Glomerular visceral epithelial cell (primary cell): ENCODE data around the gene EXT2.

Source experiments
- DNase-seq: peaks from one replicate; pipeline ENCODE4 v3.0.0-alpha.2; 2016; ENCODE audit errors: extremely low spot score

Gene EXT2

GRCh38 chr11:44199816-44200215, 104.3 kb downstream of the EXT2 start:
- DNase-seq, result no peak

DNA sequence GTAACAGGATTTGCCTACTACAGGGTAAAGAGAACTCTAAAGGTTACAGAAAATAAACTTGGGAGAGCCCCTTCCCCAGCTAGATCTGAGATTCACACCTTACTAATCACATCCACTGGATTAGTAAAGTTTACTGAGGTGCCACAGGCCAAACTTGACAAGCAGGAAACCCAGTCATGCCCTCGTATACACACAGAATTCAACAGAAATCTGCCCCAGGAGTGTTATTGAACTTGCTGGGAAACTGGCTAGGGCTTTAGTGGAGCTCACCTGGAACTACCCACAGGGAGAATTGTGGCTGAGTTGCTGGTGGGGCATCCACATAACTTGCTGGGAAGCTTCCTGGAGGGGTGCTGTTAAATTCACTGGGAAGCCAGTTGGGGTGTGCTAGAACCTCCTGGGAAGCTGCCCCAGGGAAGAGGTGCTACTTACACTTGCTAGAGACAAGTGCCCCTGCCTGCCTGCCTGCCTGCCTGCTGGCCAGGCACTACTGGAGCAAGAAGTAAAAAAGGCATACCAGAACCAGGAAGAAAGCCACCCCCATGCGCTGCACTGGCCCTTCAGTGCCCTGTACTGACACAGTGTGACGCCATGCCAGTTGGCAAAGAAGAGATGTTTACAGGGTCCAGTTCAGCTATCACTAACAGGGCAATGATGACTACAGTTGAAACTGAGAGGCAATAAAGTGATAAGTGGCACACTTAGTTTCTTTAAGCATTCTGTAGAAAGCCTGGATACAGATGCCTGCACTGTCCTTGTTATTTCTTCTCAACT, 108.0 kb downstream of the EXT2 start:
- no peak for DNase-seq

DNA sequence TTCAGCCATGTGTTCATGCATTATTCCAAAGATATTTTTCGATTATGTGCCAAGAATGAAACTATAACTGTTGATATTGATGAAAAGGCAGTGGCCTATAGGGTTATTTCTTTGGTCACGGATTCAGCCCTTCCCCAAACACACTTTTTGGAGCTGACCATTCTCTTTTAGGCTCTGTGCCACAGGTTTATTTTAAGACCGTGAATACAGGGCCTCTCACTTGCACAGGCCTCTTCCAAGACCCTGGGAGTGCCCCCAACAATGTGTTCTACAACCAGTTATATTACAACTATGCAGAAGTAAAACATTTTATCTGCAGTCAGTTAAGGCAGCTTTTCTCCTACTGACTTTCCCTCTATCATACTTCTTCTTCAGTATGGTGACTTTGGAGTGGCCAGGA, 109.9 kb downstream of the EXT2 start:
- no peak for DNase-seq

GRCh38 chr11:44205836-44206235, 110.4 kb downstream of the EXT2 start:
- no peak for DNase-seq

DNA sequence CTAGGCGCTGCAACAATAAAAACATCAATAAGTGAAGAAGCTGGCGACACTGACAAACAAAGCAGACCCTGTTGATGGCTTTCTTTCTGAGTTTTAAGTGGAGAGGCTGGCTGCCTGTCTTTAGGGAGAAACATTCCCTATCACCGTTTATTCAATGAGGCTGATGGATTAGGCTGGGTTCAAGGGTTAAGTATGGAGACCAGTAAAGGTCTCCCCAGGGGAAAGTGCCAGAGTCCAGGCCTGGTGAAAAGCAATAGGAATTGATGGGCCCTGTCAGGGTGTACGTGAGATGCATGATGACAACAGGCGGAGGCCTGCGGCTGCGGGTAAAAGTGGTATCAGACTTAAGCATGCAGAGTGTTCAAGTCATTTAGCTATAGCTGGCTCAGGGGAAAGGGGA, 111.8 kb downstream of the EXT2 start:
- no peak for DNase-seq

DNA sequence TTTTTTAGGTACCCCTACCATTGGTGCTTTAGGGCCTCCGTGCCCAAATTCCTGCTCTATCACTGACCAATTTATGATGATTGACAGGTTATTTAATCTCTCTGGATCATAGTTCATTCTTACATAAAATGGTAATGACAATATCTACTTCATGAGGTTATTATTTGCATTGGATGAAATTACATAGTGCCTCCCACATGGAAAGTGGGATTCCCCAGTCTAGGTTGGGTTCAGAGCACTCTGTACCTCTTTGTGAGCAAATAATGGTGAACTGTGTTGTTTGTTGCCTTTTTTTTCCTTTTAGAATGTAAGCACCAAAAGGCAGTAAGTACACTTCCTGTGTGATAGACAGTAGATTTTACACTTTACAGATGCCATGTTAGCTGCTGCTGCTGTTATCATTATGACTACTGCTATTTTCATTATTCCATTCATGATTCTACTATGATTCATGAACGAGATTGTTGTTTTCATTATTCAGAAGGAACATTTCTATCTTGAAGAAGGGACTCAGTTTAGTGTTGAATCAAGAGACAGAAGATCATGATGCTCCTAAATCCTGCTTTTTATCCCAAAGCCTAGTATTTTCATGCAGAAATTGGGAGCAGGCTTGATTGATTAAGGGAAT, 113.6 kb downstream of the EXT2 start:
- no peak for DNase-seq

- DNase-seq, result no peak
Observed at GRCh38 chr11:44212128-44212527, 116.7 kb downstream of the EXT2 start.

GRCh38 chr11:44213148-44213547, 117.7 kb downstream of the EXT2 start:
- no peak for DNase-seq

GRCh38 chr11:44217432-44217831, 122.0 kb downstream of the EXT2 start:
- DNase-seq, result no peak

GRCh38 chr11:44219830-44220796, 124.6 kb downstream of the EXT2 start:
- no peak for DNase-seq

DNA sequence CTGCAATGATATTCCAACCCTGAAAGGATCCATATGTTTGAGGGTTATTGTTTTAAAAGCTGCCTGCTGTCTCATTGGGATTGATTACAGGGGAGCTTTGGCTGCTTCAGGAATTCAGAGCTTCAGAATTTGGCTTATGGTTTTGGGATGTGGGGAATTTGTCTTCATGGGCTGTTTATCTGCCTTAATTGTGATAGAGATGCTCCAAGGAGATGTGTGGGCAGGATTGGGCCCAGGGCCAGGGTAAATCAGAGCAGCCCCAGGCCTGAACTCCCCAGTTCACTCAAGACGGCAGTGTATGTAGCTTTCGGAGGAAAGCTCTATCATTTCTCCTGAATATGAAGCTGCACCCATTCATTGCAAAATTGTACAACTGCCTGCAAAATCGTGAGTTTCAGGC, 126.0 kb downstream of the EXT2 start:
- no peak for DNase-seq

GRCh38 chr11:44221992-44222391, 126.5 kb downstream of the EXT2 start:
- DNase-seq, result no peak

DNA sequence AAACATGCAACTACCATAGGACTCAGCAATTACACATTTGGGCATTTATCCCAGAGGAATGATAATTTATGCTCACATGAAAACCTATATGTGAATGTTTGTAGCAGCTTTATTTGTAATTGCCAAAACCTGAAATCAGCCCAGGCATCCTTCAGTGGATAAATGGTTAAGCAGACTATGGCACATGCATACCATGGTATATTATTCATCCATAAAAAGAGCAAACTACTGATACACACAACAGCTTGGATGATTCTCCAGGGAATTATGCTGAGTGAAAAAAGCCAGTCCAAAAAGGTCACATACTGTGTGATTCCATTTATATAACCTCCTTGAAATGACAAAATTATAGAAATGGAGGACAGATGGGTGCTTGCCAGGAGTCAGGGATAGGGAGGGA, 127.8 kb downstream of the EXT2 start:
- DNase-seq, result no peak

DNA sequence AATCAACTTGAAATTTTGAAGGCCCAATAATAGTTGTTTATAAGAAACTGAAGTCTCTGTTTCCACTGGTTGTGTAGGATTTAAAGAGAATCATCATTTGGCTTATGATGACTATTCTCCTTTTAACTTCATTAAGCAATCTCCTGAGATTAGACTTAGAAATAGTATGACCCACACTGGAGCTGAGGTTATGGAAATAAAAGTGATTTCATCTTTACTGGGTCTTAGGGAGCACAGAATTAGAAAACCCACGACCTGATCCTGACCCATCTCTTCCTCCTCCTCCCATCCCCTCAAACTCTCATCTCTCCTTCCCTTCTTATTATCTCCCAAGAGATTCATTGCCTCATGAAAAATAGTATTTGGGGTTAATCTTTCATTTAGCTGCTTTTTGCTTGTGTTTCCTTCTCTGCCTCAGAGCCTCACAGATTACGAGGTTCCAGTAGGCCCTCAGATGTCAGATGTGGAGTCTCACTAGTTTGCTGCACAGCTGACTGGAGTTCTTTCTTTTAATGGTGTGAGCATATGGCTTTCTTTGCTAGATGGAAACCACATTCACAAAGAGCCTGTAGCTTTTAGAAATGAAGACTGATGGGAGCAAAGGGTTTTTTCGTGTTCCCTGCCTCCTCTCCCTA, 129.5 kb downstream of the EXT2 start:
- DNase-seq, result no peak

- DNase-seq, result no peak
Observed at GRCh38 chr11:44226490-44226889, 131.0 kb downstream of the EXT2 start.

DNA sequence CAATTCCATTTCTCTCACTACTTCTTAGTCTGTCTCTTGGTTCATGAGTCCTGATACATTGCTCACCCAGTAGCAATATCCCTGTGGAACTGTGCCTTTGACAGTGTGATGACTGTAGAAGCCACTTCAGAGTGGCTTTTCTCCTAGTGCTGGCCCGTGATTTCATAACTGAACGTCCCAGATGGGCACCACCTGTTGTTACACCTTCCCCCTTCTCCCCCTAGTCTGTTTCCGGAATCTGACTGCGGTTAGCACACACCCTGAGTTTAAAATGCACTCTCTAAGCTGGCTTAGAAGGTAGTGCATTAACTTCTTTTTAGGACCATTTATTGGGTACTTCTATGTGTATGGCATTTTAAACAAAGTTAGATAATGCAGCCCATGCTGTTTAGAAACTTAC, 131.5 kb downstream of the EXT2 start:
- DNase-seq, result no peak

GRCh38 chr11:44228379-44228778, 132.9 kb downstream of the EXT2 start:
- no peak for DNase-seq

DNA sequence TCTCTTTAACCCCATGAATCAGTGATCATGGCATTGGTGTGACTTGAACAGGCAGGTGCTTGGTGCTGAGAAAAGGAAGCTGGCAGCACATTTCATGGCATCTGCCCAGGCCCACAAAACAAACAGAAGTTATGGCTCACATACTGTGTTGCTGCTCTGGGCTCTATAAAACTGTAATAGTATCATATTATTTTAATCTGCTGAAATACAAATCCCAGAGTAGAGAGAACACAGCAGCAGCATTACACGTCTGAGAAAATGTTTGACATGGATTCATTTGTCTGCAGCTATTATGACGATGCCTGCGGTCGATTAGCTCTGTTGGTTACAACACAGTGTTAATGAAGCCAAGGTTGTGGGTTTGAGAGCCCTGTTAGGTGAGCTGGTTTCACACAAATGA, 133.6 kb downstream of the EXT2 start:
- no peak for DNase-seq

- no peak for DNase-seq
Observed at GRCh38 chr11:44229624-44230023, 134.1 kb downstream of the EXT2 start.

DNA sequence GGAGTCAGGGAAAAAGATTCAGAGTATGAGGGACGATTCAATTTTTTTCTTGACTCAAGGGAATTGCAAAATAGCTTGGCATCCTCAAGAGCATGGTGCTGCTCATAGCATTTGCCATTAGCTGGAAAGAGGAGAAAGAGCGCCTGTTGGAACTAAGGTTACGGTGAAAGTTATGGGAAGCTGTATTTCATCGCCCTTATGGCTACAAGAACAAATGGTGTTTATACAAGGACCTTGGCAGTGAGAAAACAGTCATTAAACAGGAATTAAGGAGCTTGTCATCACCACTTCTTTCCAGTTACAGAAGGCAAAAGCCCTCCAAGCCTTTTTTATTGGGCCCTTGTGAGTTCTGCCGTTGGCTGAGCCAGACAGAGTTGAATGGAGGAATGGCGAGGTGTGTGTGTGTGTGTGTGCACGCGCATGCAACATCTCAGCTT, 140.3 kb downstream of the EXT2 start:
- no peak for DNase-seq

DNA sequence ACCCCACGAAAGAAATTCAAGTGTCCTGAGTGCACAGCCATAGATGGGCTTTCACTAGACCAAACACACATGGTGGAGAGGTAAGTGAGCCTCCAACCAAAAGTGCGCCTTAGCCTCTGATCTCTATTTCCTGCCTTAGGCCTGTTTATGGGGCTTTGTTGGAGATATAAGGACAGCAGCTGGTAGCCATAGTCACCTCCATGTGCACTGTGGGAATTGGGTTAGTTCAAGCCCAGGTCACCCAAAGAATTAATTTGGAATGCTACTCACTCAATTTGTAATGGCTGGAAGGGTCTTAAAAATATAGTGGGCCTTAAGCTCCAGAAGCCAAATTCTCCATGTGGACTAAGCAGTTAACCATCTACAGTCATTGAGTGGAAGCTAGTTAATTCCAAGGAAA, 140.8 kb downstream of the EXT2 start:
- no peak for DNase-seq

DNA sequence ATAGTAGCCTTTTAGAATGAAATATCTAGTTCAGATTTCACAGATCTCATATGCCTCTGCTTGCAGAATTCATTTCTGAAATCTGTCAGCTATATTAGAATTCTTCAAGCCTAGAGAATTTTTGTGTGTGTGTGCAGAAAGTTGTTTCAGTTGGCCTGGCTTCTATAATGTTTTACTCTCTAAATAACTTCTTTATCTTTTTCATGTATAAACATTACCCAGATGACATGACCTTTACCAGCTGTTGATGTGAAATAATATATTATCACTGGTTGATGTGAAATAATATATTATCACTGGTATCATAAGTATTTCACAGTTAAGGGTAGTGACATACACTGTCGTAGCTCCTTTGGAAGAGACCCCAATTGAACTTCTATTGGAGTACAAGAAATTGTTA, 141.7 kb downstream of the EXT2 start:
- no peak for DNase-seq
